Lower lobe of right lung (tissue), 2 donors: ENCODE results near the gene FBLN2. TPM values are rescaled to one million over a fixed set of nuclear protein-coding genes. Genes with fewer than 3 reads are reported as not detected.

Experiments used
- ATAC-seq, 2 donors: fragments of 200-7000 bp; cut with Tn5 transposase; one replicate each; pipeline ENCODE4 v1.9.1; 2020 to 2022; ENCODE audit warnings: mild to moderate bottlenecking in 2 of 2, moderate library complexity in 2 of 2
- DNase-seq: peaks from one replicate; pipeline ENCODE4 v3.0.0-alpha.2; 2020
- H3K27ac ChIP-seq: fragments of 200-600 bp; one replicate; pipeline ENCODE4 v1.8.0; 2022
- H3K27me3 ChIP-seq: fragments of 200-600 bp; one replicate; pipeline ENCODE4 v1.8.0; 2022; ENCODE audit warnings: low read depth
- H3K36me3 ChIP-seq: fragments of 200-600 bp; one replicate; pipeline ENCODE4 v1.8.0; 2022; ENCODE audit warnings: mild to moderate bottlenecking
- H3K4me1 ChIP-seq: fragments of 200-600 bp; one replicate; pipeline ENCODE4 v1.8.0; 2022
- H3K4me3 ChIP-seq: fragments of 200-600 bp; one replicate; pipeline ENCODE4 v1.8.0; 2022; ENCODE audit warnings: mild to moderate bottlenecking
- H3K9me3 ChIP-seq: fragments of 200-600 bp; one replicate; pipeline ENCODE4 v1.8.0; 2022
- intact Hi-C: fragments of 100-400 bp; cut with DNase I; formaldehyde crosslinking; loops from one replicate; pipeline ENCODE4 v1.11.0; 2022
- total RNA-seq: library from RNA; stranded (reverse); fragmentation: NEBNext Ultra II Directional; extraction: Animal tissue kit (Norgen Biotek cat#: 25700); gene quantifications from one replicate; pipeline ENCODE4 v1.2.1, GENCODE V29; 2021
- TF ChIP-seq, protein P1 (sequence below): fragments of 200-600 bp; IDR thresholded peaks from one replicate; pipeline ENCODE4 v1.8.0; 2022; ENCODE audit warnings: antibody characterized with exemption, mild to moderate bottlenecking
- donor health status: DM: no; HTN: yes; CAD: no; lungs with severe emphysema.

The FBLN2 gene
- total RNA-seq, 1 donor from 2014 or later, result 40.8 TPM

DNA sequence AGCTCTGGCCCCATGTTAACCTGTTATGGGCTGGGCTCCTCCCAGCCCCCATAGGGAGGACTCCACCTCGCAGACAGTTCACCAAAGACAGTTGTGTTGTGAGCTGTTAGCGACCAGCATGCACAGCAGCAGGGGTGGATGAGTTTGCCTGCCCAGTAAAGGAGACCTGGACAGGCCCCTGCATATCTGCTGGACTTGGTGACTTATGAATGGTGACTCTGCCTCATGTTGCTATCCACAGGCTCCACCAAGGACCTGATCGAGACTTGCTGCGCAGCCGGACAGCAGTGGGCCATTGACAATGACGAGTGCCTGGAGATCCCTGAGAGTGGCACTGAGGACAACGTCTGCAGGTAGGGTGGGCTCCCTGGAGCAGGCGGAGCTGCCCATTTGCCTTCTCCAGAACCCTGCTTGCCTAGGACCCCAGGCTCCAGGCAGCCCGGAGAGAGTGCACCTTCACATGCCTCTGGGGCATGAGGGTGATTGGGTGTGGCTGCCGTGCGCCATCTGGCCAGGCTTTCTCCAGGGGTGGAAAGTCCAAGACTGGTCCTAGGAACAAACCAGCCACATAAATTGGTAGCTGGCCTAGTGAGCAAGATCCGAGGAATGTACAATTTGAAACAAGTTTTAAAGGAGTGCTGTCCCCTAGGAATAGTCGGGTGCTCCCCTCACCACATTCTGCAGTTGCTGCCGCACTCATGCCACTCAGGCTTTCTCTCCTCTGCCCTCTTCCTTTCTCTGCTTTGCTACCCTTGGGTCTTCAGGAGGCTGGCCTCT, 59.1 kb downstream of the FBLN2 start:
- Histone ChIP-seq H3K27ac (no peak overlapping the region), H3K9me3 (no peaks in the 10 kb centered on the region), H3K36me3 (no peaks in the 10 kb centered on the region), H3K4me3 (no peak overlapping the region), H3K27me3 (no peaks in the 10 kb centered on the region), H3K4me1 (no peaks in the 10 kb centered on the region)
- no peak for DNase-seq
- TF ChIP-seq, protein P1, sequence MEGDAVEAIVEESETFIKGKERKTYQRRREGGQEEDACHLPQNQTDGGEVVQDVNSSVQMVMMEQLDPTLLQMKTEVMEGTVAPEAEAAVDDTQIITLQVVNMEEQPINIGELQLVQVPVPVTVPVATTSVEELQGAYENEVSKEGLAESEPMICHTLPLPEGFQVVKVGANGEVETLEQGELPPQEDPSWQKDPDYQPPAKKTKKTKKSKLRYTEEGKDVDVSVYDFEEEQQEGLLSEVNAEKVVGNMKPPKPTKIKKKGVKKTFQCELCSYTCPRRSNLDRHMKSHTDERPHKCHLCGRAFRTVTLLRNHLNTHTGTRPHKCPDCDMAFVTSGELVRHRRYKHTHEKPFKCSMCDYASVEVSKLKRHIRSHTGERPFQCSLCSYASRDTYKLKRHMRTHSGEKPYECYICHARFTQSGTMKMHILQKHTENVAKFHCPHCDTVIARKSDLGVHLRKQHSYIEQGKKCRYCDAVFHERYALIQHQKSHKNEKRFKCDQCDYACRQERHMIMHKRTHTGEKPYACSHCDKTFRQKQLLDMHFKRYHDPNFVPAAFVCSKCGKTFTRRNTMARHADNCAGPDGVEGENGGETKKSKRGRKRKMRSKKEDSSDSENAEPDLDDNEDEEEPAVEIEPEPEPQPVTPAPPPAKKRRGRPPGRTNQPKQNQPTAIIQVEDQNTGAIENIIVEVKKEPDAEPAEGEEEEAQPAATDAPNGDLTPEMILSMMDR, result no peak
- no peak for ATAC-seq
- intact Hi-C loops, result no loop called here

GRCh38 chr3:13608969-13609725, 60.2 kb downstream of the FBLN2 start:
- ATAC-seq (no peak), DNase-seq (no peak)
- Histone ChIP-seq H3K4me1 (no peaks in the 10 kb centered on the region), H3K9me3 (no peaks in the 10 kb centered on the region), H3K4me3 (no peak overlapping the region), H3K27me3 (no peaks in the 10 kb centered on the region), H3K27ac (no peak overlapping the region), H3K36me3 (no peaks in the 10 kb centered on the region)
- TF ChIP-seq, protein P1, result no peak
- intact Hi-C loops, result no loop called here

DNA sequence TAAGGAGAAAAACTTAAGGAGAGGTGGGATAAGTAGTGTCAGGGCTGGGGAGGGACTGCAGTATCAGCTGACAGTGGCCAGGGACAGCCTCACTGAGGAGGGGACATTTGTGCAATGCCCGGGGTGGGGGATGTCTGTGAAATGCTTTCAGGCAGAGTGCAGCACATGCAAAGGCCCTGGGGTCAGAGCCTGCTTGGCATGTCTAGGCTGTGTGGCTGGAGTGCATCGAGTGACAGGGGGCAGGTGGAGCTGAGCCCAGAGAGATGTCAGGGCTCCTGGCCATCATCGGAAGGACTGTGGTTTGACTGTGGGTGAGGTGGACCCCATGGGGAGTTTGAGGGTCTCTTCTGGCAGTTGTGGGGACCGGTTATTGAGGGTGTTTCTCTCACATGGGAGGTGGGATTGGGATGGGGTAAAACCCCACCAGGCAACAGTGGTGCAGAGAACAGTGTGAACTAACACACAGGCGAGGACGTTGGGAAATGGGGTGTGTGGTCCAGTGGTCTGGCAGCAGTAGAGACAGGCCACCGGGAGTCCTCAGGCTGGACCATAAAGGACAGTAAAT, 61.2 kb downstream of the FBLN2 start:
- intact Hi-C loops, result no loop called here
- ATAC-seq, result no peak
- H3K9me3 ChIP-seq, result no peaks in the 10 kb centered on the region
- H3K27ac ChIP-seq, result no peak overlapping the region
- H3K36me3 ChIP-seq, result no peaks in the 10 kb centered on the region
- no peaks in the 10 kb centered on the region for H3K4me1 ChIP-seq
- H3K4me3 ChIP-seq, result no peak overlapping the region
- DNase-seq, result no peak
- no peaks in the 10 kb centered on the region for H3K27me3 ChIP-seq
- TF ChIP-seq, protein P1, result no peak

DNA sequence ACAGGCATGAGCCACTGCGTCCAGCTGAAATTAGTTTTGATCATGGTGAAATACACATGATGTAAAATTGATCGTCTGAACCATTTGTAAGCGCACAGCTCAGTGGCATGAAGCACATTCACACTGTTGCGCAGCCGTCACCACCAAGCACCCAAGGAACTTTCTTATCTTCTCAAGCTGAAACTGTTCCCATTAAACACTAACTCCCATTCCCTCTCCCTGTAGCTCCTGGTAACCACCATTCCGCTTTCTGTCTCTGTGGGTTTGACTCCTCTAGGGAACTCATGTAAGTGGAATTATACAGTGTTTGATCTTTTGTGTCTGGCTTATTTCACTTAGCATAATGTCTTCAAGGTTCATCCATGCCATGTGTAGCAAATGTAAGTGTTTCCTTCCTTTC, 62.3 kb downstream of the FBLN2 start:
- intact Hi-C loops, result no loop called here
- Histone ChIP-seq H3K9me3 (no peaks in the 10 kb centered on the region), H3K36me3 (no peaks in the 10 kb centered on the region), H3K4me1 (no peaks in the 10 kb centered on the region), H3K27ac (no peak overlapping the region), H3K27me3 (no peaks in the 10 kb centered on the region), H3K4me3 (no peak overlapping the region)
- TF ChIP-seq, protein P1, result no peak
- ATAC-seq (no peak), DNase-seq (no peak)

DNA sequence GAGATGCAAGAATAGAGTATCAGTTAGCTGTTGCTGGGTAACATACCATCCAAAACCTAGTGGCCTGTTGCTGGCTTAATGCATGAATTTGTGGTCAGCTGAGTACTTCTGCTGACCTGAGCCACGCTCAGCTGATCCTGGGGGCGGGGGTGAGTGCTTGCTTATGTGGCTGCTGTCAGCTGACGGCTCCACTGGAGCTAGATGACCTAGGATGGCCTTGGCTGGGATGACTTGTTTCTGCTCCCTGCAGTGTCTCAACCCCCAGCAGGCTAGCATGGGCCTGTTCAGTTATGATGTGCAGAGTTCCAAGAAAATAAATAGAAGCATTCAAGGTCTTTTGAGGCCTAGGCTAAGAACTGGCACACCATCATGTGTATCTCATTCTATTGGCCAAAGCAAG, 63.9 kb downstream of the FBLN2 start:
- Histone ChIP-seq H3K9me3 (no peaks in the 10 kb centered on the region), H3K27ac (no peak overlapping the region), H3K4me3 (no peak overlapping the region), H3K36me3 (no peaks in the 10 kb centered on the region), H3K4me1 (no peaks in the 10 kb centered on the region), H3K27me3 (no peaks in the 10 kb centered on the region)
- DNase-seq, result no peak
- ATAC-seq, result peak in 1 of 2 donors; percentile 66
- TF ChIP-seq, protein P1, result no peak
- intact Hi-C loops, result no loop called here
